Renal pelvis (tissue), 4 donors: ENCODE data around the gene RRP15. TPM values are rescaled to one million over a fixed set of nuclear protein-coding genes. Genes with fewer than 3 reads are reported as not detected.

Experiments used
- DNase-seq: peaks from one replicate; pipeline ENCODE4 v3.0.0-alpha.2; 2013
- polyA plus RNA-seq, 3 donors: library from polyadenylated mRNA; unstranded; fragments of 120-200 nt; gene quantifications; one replicate each; pipeline ENCODE4 v1.2.1, GENCODE V29; 2013; ENCODE audit not compliant: insufficient read length in 3 of 3

Gene RRP15
- polyA plus RNA-seq, 3 donors = 21.9 to 26.2 (median 22.4) TPM

DNA sequence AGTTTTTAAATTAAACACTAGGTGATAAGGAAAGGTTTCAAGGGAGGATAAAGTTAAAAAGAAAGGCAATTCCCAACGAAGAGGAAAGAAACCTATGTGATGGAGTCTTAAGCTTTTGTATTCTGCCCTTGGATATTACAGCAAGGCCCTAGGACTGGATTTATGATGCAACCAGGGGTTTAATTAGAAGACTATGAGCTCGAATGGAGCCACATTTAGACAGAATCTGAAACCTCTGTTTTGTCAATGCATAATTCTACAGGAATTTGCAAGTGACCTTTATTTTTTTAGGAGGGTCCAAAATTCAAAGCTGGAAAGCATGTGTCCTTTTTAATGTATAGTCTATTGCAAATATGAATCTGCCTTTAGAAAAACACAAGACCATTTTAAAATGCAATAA, 98.0 kb downstream of the RRP15 start:
- no peak for DNase-seq

GRCh38 chr1:218383681-218384080, 98.6 kb downstream of the RRP15 start:
- DNase-seq = no peak

DNA sequence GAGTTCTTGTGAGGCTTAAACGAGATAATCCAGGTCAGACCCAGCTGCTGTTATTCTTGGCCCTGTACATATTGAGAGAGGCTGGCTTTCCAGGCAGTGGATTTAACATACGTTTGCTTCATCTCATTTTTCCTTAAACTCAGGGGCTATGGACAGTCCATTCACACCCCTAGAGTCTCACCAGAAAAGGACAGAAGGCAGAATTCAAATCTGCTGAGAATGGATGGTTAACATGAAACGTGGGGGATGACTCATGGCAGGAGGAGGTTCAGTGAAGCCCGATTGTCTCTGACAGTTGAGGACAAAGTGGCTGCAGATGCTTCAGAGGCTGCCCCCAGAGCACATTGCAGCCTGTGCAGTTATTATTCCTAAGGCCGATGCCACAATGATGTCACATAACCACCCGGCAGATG, 99.5 kb downstream of the RRP15 start:
- DNase-seq = no peak

Other genes with a start within 250 kb of the RRP15 start
- gene TGFB2, start 60.0 kb downstream of the RRP15 start, polyA plus RNA-seq = 10 to 100 TPM in 2 of 3 donors, 1 to 10 TPM in 1; 8.5 to 14.2 (median 11.5) TPM